NCI-H69 (cell line): ENCODE data around the gene RALGAPA2.

Source experiments
- DNase-seq: peaks from one replicate; lab custom pipeline; 2025; lab: John Stamatoyannopoulos, UW

Gene RALGAPA2

GRCh38 chr20:20712474-20713243 lies at the start of gene RALGAPA2:
RALGAPA2 (minus strand) TSS chr20:20712644; CDS start chr20:20712480, 164 bp downstream.
- DNase-seq = peak; percentile 100

- DNase-seq = no peak
These were observed 48.9 kb upstream of the RALGAPA2 start for GRCh38 chr20:20761301-20761700.

GRCh38 chr20:20759132-20759531 lies 46.7 kb upstream of the RALGAPA2 start:
- peak; percentile 37 for DNase-seq

- DNase-seq = no peak
These were observed 43.4 kb upstream of the RALGAPA2 start for GRCh38 chr20:20755674-20756319.

GRCh38 chr20:20755231-20755630 lies 42.8 kb upstream of the RALGAPA2 start:
- DNase-seq = no peak

- DNase-seq = no peak
These were observed 42.3 kb upstream of the RALGAPA2 start for GRCh38 chr20:20754714-20755113.

- DNase-seq = peak; percentile 33
These were observed 40.3 kb upstream of the RALGAPA2 start for GRCh38 chr20:20752712-20753111.

- DNase-seq = no peak
These were observed 34.9 kb upstream of the RALGAPA2 start for GRCh38 chr20:20747298-20747697.

GRCh38 chr20:20744170-20744725 lies 31.8 kb upstream of the RALGAPA2 start:
- DNase-seq = peak; percentile 68

GRCh38 chr20:20743511-20744169 lies 31.2 kb upstream of the RALGAPA2 start:
- peak; percentile 38 for DNase-seq

GRCh38 chr20:20741087-20742045 lies 28.9 kb upstream of the RALGAPA2 start:
- DNase-seq = peak; percentile 47

GRCh38 chr20:20740541-20740940 lies 28.1 kb upstream of the RALGAPA2 start:
- DNase-seq = no peak

- peak; percentile 95 for DNase-seq
These were observed 24.7 kb upstream of the RALGAPA2 start for GRCh38 chr20:20737158-20737557.

GRCh38 chr20:20736303-20736702 lies 23.9 kb upstream of the RALGAPA2 start:
- DNase-seq = peak; percentile 81

GRCh38 chr20:20734475-20734948 lies 22.1 kb upstream of the RALGAPA2 start:
- DNase-seq = peak; percentile 22

GRCh38 chr20:20733943-20734342 lies 21.5 kb upstream of the RALGAPA2 start:
- DNase-seq = no peak

GRCh38 chr20:20732641-20733040 lies 20.2 kb upstream of the RALGAPA2 start:
- DNase-seq = peak; percentile 96

GRCh38 chr20:20731945-20732296 lies 19.5 kb upstream of the RALGAPA2 start:
- DNase-seq = peak; percentile 48

GRCh38 chr20:20731000-20731944 lies 18.8 kb upstream of the RALGAPA2 start:
- no peak for DNase-seq

GRCh38 chr20:20729563-20729962 lies 17.1 kb upstream of the RALGAPA2 start:
- no peak for DNase-seq
